ENCODE data around the gene PRPF38B. TPM values are rescaled to one million over a fixed set of nuclear protein-coding genes. Genes with fewer than 3 reads are reported as not detected.

Gene PRPF38B
- total RNA-seq, 2 experiments from 2014 or later = 114 to 120 TPM

DNA sequence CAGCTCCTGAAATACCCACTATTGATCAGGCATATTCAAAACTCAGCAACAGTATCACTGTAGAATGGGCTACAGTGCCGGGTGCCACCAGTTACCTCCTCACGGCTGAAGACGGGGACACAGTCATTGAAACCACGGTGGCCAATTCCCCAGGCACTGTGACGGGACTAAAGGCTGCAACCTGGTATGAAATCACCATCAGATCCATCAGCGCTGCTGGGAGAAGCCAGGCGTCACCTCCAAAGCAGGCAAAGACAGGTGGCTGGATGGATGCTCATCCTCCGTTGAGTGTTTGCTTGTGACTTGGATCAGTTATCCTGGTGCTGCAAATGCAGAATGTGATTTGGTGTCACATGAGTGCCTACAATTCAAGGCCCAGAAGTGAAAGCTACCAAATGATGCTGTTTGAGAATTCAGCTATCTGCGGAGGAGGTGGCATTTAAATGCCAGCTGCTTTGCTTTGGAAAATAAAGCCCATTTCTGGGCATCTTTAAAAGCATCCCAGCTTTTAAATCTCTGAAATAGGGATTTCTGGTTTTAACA, 25.7 kb downstream of the PRPF38B start:
- H3K4me3 Mint-ChIP-seq = no peak overlapping the region
- POLR2A ChIA-PET = no interaction called here
- Histone ChIP-seq H3K27me3 (ENCODE audit: control insufficient read depth in 1 of 2, insufficient read depth in 2 of 2, low read length in 2 of 2) (no peaks in the 10 kb centered on the region), H3K27ac (ENCODE audit: low read depth in 1 of 2, low read length in 2 of 2) (no peak overlapping the region), H3K4me3 (ENCODE audit: low read length) (no peak overlapping the region), H3K36me3 (ENCODE audit: insufficient read depth, low read length) (no peaks in the 10 kb centered on the region), H3K9me3 (ENCODE audit: control insufficient read depth in 1 of 2, insufficient read depth in 1 of 2, low read length in 2 of 2) (no peaks in the 10 kb centered on the region), H3K4me1 (ENCODE audit: insufficient read depth, low read length) (no peaks in the 10 kb centered on the region)
- H3K9me3 Mint-ChIP-seq = no peaks in the 10 kb centered on the region
- ATAC-seq (ENCODE audit: poor library complexity) (no peak), DNase-seq (no peak)
- CTCF ChIA-PET = interaction anchor here (1.1 to 1.3 kb wide), 2 partner anchors 12 to 158 kb away, joined by 3 to 4 read pairs; partner anchors contain the start of gene EEIG2
- no peak overlapping the region for H3K27ac Mint-ChIP-seq
- peaks cover 8% of the 10 kb centered on the region for H3K27me3 Mint-ChIP-seq
- H3K36me3 Mint-ChIP-seq (ENCODE audit: low read depth) = no peaks in the 10 kb centered on the region
- intact Hi-C loops (cut with DNase I, micrococcal nuclease) = no loop called here
- TF ChIP-seq, protein P1, sequence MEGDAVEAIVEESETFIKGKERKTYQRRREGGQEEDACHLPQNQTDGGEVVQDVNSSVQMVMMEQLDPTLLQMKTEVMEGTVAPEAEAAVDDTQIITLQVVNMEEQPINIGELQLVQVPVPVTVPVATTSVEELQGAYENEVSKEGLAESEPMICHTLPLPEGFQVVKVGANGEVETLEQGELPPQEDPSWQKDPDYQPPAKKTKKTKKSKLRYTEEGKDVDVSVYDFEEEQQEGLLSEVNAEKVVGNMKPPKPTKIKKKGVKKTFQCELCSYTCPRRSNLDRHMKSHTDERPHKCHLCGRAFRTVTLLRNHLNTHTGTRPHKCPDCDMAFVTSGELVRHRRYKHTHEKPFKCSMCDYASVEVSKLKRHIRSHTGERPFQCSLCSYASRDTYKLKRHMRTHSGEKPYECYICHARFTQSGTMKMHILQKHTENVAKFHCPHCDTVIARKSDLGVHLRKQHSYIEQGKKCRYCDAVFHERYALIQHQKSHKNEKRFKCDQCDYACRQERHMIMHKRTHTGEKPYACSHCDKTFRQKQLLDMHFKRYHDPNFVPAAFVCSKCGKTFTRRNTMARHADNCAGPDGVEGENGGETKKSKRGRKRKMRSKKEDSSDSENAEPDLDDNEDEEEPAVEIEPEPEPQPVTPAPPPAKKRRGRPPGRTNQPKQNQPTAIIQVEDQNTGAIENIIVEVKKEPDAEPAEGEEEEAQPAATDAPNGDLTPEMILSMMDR (IDR thresholded peaks at IDR 0.05) = no peak
- H3K4me1 Mint-ChIP-seq (ENCODE audit: low read depth) = no peaks in the 10 kb centered on the region

DNA sequence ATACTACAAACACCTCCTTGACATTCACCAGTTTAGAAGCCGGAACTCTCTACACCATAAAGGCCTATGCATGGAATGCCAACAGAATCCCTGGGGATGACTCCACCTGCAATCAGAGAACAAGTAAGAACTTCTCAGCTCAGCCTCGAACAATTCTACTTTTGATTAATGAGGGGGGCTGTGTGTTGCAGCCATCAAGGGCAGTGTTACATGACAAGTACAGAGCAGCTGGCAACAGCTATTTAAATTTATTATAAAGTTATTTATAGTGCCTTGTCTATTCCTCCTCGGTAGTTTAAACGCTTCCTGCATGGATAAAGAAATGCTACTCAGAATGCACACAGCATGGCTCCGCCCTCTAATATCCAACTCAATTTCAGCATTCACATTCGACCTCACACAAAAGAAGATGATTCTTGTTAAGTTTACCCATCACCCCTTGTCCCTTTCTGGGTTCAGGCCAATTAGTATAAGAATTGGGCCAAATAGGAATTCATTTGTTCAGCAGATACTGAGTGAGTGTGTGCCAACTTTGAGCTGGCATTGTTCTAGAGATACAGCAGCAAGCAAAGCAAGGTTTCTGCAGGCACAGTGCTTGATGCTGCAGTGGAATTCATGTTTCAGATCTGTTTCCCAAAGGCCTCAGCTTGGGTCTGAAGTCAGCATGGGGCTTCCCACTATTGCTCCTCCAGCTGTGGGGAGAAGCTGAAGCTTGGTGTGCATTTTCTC, 27.0 kb downstream of the PRPF38B start:
- no peaks in the 10 kb centered on the region for H3K36me3 ChIP-seq (ENCODE audit: insufficient read depth, low read length)
- no peaks in the 10 kb centered on the region for H3K4me1 ChIP-seq (ENCODE audit: insufficient read depth, low read length)
- TF ChIP-seq, protein P1 (IDR thresholded peaks at IDR 0.05) = no peak
- no peaks in the 10 kb centered on the region for H3K27me3 ChIP-seq (ENCODE audit: control insufficient read depth in 1 of 2, insufficient read depth in 2 of 2, low read length in 2 of 2)
- no peak overlapping the region for H3K27ac ChIP-seq (ENCODE audit: low read depth in 1 of 2, low read length in 2 of 2)
- CTCF ChIA-PET = interaction anchor here (0.6 to 0.7 kb wide), 2 partner anchors 90 to 193 kb away, joined by 3 read pairs; no protein-coding TSS in a partner anchor
- intact Hi-C loops (cut with DNase I, micrococcal nuclease) = no loop called here
- no peaks in the 10 kb centered on the region for H3K9me3 Mint-ChIP-seq
- ATAC-seq (ENCODE audit: poor library complexity) = no peak
- POLR2A ChIA-PET = interaction anchor here (1.3 kb wide), 2 partner anchors 14 to 27 kb away, joined by 3 to 4 read pairs; partner anchors contain the start of gene PRPF38B
- H3K4me1 Mint-ChIP-seq (ENCODE audit: low read depth) = no peaks in the 10 kb centered on the region
- H3K27me3 Mint-ChIP-seq = peaks cover 8% of the 10 kb centered on the region
- H3K27ac Mint-ChIP-seq = no peak overlapping the region
- H3K4me3 Mint-ChIP-seq = no peak overlapping the region
- H3K36me3 Mint-ChIP-seq (ENCODE audit: low read depth) = no peaks in the 10 kb centered on the region
- no peak overlapping the region for H3K4me3 ChIP-seq (ENCODE audit: low read length)
- no peaks in the 10 kb centered on the region for H3K9me3 ChIP-seq (ENCODE audit: control insufficient read depth in 1 of 2, insufficient read depth in 1 of 2, low read length in 2 of 2)
- DNase-seq = no peak

DNA sequence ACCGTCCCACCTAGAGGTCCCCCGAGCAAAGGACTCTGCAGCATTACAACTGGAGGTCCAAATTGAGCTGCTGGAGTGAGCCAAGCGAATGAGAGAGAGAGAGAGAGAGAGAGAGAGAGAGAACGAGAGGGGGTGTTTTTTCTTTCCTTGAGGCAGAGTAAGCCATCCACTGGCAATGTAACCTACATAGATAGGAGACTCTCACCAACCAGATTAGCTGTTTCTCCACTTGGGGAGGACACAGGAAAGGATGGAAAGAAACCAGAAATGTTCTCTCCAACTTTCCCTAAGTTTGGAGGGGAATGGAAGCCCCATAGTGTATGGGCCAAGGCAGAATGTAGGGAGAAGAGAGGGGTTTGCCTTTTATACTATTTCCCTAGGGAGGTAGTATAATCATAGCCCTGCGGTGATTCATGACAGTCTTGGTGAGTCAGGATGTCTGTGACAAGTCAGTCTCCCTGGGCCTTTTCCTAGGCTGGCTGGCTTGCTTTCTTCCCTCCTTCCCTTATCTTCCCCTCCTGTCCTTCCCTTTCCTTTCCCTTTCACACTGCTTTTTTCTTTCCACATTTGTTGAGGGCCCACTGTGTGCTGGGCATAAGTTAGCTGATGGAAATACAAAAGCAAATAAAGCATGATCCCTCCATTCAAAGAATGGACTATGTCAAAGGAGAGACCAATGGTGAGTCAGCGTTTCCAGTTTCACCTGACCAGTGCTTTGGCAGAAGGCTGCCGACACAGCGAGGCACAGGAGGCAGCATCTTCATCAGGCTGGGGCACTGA, 27.7 kb downstream of the PRPF38B start:
- Mint-ChIP-seq H3K27me3 (peaks cover 8% of the 10 kb centered on the region), H3K27ac (no peak overlapping the region), H3K36me3 (ENCODE audit: low read depth) (no peaks in the 10 kb centered on the region), H3K4me3 (no peak overlapping the region), H3K4me1 (ENCODE audit: low read depth) (no peaks in the 10 kb centered on the region), H3K9me3 (no peaks in the 10 kb centered on the region)
- intact Hi-C loops (cut with DNase I, micrococcal nuclease) = no loop called here
- Histone ChIP-seq H3K4me3 (ENCODE audit: low read length) (no peak overlapping the region), H3K36me3 (ENCODE audit: insufficient read depth, low read length) (no peaks in the 10 kb centered on the region), H3K9me3 (ENCODE audit: control insufficient read depth in 1 of 2, insufficient read depth in 1 of 2, low read length in 2 of 2) (no peaks in the 10 kb centered on the region), H3K4me1 (ENCODE audit: insufficient read depth, low read length) (no peaks in the 10 kb centered on the region), H3K27me3 (ENCODE audit: control insufficient read depth in 1 of 2, insufficient read depth in 2 of 2, low read length in 2 of 2) (no peaks in the 10 kb centered on the region), H3K27ac (ENCODE audit: low read depth in 1 of 2, low read length in 2 of 2) (no peak overlapping the region)
- CTCF ChIA-PET = interaction anchor here (0.7 kb wide), 1 partner anchor 90 kb away, joined by 3 read pairs; no protein-coding TSS in a partner anchor
- TF ChIP-seq, protein P1 (IDR thresholded peaks at IDR 0.05) = no peak
- POLR2A ChIA-PET = interaction anchor here (1.3 kb wide), 2 partner anchors 15 to 27 kb away, joined by 3 to 4 read pairs; partner anchors contain the start of gene PRPF38B
- DNase-seq = no peak
- ATAC-seq (ENCODE audit: poor library complexity) = no peak
